Activated naive CD8-positive, alpha-beta T cell treated with anti-CD3 and anti-CD28 coated beads, Interleukin-2, amount 50 U/mL, for 24 hours (primary cell): ENCODE data around the gene MAT2B.
A peak's percentile ranks its signal among the peaks of the same experiment; 100 is the strongest.

Experiments
- ATAC-seq: fragments of 150-1000 bp; cut with Tn5 transposase; one replicate; pipeline ENCODE4 v1.10.0; 2021
- DNase-seq: peaks from one replicate; pipeline ENCODE4 v3.0.0; 2021
- H3K27ac Mint-ChIP-seq: one replicate; pipeline ENCODE4 v1.8.0; 2021; ENCODE audit warnings: mild to moderate bottlenecking, mixed read lengths
- H3K27me3 Mint-ChIP-seq: one replicate; pipeline ENCODE4 v1.8.0; 2021; ENCODE audit warnings: mixed read lengths
- H3K36me3 Mint-ChIP-seq: one replicate; pipeline ENCODE4 v1.8.0; 2021; ENCODE audit warnings: low read depth, mixed read lengths
- H3K4me1 Mint-ChIP-seq: one replicate; pipeline ENCODE4 v1.8.0; 2021; ENCODE audit warnings: mixed read lengths
- H3K4me3 Mint-ChIP-seq: one replicate; pipeline ENCODE4 v1.8.0; 2021; ENCODE audit warnings: mild to moderate bottlenecking, moderate library complexity, mixed read lengths
- H3K9me3 Mint-ChIP-seq: one replicate; pipeline ENCODE4 v1.8.0; 2021; ENCODE audit warnings: mixed read lengths

Gene MAT2B

DNA sequence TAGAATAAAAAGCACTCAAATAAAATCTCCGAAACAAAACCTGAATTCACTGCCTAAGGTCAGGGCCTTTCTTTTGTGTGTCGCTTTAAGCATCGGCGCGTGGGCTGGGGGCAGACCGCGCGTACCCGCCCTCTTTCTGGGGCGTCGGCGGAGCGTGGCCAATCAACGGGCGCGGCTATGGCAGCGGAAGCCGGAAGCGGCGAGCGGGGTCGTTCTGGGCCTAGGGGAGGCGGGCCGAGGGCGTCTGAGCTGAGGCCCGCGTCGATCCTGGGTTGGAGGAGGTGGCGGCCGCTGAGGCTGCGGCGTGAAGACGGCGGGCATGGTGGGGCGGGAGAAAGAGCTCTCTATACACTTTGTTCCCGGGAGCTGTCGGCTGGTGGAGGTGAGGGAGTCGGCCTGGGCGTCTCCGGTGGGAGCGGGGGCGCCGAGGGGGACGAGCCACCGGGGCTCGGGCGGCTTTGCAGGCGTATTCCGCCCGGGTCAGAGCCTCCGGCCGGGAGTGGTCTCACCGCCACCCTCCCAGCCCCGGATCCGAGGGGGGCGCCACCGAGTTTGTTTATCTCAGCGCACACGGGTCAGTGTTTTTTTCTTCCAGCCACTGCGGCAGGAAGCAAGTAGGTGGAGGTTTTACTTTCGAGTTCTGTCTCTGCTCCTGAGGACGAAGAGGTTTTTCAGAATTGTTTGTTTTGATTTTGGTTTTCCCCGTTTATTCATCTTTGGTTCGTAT is at the start of gene MAT2B:
MAT2B (plus strand) TSS at position 252 of the 727 bp plus-strand sequence; CDS start at position 320, 68 bp downstream.
- Mint-ChIP-seq H3K4me3 (peak within 1 kb of the TSS; percentile 94), H3K27ac (peak within 1 kb of the TSS; percentile 94), H3K27me3 (no peaks in the 10 kb centered on the region), H3K9me3 (no peaks in the 10 kb centered on the region), H3K4me1 (peaks cover 54% of the 10 kb centered on the region), H3K36me3 (no peaks in the 10 kb centered on the region)
- ATAC-seq (peak; percentile 92), DNase-seq (peak; percentile 96)

DNA sequence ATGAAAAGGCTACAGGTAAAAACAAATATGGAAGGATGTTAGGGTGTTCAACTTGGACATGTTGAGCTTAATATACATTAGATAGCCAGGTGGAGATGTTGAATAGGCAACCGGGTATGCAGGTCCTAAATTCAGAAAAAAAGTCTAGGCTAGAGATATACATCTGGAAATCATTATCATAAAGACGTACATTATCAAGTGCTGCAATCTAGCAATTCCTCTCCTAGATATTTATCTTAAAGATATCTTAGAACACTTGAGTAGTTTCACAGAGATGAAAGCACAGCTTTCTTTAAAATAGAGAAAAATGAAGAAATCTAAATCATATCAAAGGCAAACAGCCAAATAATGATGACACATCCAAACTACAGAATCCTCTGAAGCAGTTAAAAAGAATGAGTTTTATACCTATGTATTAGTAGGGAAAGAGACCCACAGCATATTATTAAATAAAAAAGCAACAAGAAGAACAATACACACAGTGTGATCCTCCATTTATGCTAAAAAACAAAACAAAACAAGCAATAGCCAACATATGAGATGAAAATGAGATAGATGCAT is 49.3 kb upstream of the MAT2B start:
- peak overlapping the region; percentile 40 for H3K27ac Mint-ChIP-seq

DNA sequence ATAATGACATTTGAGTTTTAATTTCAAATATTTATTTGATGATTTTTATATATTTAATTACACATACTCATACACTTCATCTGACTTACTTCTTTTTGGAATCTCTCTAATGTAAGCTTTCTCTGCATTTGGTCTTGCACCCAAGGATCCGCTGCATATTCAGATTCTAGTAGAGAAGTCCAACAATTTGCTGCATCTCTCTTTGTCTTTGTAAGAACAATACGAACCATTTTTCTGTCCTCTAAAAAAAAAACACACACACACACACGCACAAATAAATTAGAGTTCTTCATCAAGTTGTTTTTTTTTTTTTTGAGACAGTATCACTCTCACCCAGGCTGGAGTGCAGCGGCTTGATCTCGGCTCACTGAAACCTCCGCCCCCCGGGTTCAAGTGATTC is 48.6 kb upstream of the MAT2B start:
- peaks cover 41% of the 10 kb centered on the region for H3K36me3 Mint-ChIP-seq
- peaks cover 3% of the 10 kb centered on the region for H3K27me3 Mint-ChIP-seq
- DNase-seq (no peak), ATAC-seq (no peak)
- H3K4me1 Mint-ChIP-seq = peaks cover 34% of the 10 kb centered on the region
- no peak overlapping the region for H3K27ac Mint-ChIP-seq
- H3K4me3 Mint-ChIP-seq = no peak overlapping the region
- no peaks in the 10 kb centered on the region for H3K9me3 Mint-ChIP-seq

More for the DNA sequence above, 49.3 kb upstream of the MAT2B start:
- H3K4me3 Mint-ChIP-seq = peak overlapping the region; percentile 10
- DNase-seq (no peak), ATAC-seq (no peak)
- peaks cover 3% of the 10 kb centered on the region for H3K27me3 Mint-ChIP-seq
- H3K9me3 Mint-ChIP-seq = no peaks in the 10 kb centered on the region
- peaks cover 45% of the 10 kb centered on the region for H3K36me3 Mint-ChIP-seq
- peaks cover 31% of the 10 kb centered on the region for H3K4me1 Mint-ChIP-seq

DNA sequence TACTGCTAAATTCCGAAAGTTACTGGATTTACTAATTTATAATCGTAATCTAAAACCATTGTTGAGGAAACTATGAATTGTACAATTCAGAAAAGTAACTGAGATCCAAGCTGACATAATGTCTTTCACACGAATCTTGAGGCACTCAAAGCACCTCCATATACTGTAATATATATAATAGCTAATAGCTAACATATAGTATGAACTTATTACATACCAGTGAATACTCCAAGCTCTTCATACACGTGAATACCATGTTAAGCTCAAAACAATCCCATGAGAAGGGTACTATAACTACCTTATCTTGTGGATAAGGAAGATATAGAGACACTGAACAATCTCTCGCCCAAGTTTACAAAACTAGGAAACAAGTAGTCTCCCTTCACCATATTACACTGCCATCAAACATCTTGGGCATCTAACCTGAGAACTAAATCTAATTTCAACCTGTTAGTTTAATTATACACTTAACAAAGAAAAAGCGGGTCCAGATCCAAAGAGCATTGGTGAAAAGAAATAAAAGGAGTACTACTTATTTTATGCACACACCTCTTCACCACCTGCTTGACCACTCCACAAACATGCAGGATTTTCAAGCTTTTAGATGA is 46.5 kb upstream of the MAT2B start:
- Mint-ChIP-seq H3K27ac (peak overlapping the region; percentile 100), H3K36me3 (peaks cover 32% of the 10 kb centered on the region), H3K9me3 (no peaks in the 10 kb centered on the region)

DNA sequence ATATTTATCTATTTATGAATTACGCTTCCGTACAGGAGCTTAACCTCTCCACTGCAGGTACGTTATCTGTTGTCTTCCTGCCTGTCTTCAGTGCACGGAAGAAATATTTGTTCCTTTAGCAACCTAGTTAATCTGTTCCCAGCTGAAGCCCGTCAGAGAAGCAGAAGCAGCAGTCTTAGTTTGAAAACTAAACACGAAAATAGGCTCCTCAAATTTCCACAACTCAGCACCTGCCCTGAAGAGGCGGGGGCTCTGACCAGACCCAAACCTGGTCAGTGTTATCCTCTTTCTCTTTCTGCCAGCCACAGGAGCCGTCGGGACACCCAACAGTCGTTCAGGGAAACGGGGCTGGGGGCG is 46.0 kb upstream of the MAT2B start:
- Mint-ChIP-seq H3K4me1 (peaks cover 42% of the 10 kb centered on the region), H3K27ac (peak overlapping the region; percentile 100), H3K4me3 (peak overlapping the region; percentile 93), H3K9me3 (no peaks in the 10 kb centered on the region), H3K36me3 (peaks cover 36% of the 10 kb centered on the region), H3K27me3 (peaks cover 3% of the 10 kb centered on the region)
- DNase-seq = no peak
- no peak for ATAC-seq

More for the DNA sequence above, 46.5 kb upstream of the MAT2B start:
- Mint-ChIP-seq H3K27me3 (peaks cover 3% of the 10 kb centered on the region), H3K4me1 (peaks cover 42% of the 10 kb centered on the region), H3K4me3 (peak overlapping the region; percentile 93)
- DNase-seq = no peak
- ATAC-seq = no peak

DNA sequence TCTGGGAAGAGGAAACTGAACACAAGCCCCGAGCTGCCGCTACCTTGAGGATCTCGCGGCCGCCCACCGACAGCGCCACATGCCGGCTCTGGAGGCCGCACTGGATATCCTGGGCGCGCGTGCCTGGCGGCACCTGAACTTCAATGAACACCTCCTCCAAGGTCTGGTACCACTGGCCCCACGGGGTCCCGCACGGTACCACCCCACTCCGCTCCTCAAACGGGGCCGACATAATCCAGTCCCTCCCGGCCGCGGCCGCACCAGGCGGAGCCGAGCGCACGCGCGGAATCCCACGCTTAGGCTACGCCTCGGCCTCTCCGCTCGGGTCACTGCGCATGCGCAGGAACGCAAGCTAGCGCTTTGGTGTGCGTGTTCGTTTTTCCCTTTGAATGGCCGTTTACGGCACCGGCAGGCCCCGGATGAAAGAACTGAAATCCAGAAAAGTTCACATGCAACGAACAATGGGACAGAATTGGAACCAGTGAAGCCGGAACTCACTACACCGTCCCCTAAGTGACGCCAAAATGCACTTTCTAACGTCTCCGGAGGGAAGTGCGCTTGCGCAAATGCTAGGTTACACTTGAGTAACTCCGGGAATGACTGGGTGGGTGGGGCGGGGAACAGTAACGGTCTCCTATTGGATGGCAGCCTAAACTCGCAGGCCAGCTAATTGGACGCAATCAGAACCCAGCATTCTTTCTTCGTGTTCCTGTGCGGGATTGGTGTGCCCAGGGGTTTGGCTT is 45.4 kb upstream of the MAT2B start, which contains the start of gene NUDCD2:
NUDCD2 (minus strand) TSS at position 284 of the 743 bp plus-strand sequence; CDS start at position 232, 52 bp downstream.
- DNase-seq (peak; percentile 93), ATAC-seq (peak; percentile 90)
- H3K27ac Mint-ChIP-seq = peak within 1 kb of the TSS; percentile 100
- H3K36me3 Mint-ChIP-seq = peaks cover 36% of the 10 kb centered on the region
- peaks cover 42% of the 10 kb centered on the region for H3K4me1 Mint-ChIP-seq
- H3K27me3 Mint-ChIP-seq = peaks cover 3% of the 10 kb centered on the region
- peak within 1 kb of the TSS; percentile 93 for H3K4me3 Mint-ChIP-seq
- H3K9me3 Mint-ChIP-seq = no peaks in the 10 kb centered on the region

DNA sequence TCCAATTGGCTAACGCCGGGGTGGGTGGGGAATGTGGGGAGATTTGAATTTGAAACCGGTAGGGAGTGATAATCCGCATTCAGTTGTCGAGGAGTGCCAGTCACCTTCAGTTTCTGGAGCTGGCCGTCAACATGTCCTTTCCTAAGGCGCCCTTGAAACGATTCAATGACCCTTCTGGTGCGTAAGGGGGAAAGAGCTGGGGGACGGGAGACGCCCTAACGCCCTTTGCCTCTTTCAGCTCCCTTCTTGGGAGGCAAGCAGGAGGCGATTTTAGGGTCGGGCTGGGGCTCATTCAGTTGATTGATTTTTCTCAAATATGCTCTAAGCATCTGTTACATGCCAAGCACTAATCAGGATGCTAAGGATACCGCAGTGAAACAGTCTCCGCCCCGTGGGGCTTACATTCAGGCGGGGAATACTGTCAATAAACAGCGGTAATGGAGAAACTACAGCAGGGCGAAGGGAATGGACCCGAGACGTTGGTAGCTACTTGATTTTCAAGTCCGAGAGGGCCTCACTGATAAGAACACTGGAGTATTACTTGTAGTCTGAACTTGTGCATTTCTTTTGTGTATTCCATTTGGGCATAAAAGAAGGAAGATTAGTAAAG is 44.8 kb upstream of the MAT2B start, which contains the start of gene HMMR:
HMMR (plus strand) TSS at position 71 of the 610 bp plus-strand sequence; CDS start at position 132, 61 bp downstream.
- peak within 1 kb of the TSS; percentile 100 for H3K27ac Mint-ChIP-seq
- no peaks in the 10 kb centered on the region for H3K9me3 Mint-ChIP-seq
- ATAC-seq = no peak
- peaks cover 3% of the 10 kb centered on the region for H3K27me3 Mint-ChIP-seq
- H3K4me3 Mint-ChIP-seq = peak within 1 kb of the TSS; percentile 93
- peaks cover 32% of the 10 kb centered on the region for H3K36me3 Mint-ChIP-seq
- peaks cover 41% of the 10 kb centered on the region for H3K4me1 Mint-ChIP-seq
- no peak for DNase-seq

DNA sequence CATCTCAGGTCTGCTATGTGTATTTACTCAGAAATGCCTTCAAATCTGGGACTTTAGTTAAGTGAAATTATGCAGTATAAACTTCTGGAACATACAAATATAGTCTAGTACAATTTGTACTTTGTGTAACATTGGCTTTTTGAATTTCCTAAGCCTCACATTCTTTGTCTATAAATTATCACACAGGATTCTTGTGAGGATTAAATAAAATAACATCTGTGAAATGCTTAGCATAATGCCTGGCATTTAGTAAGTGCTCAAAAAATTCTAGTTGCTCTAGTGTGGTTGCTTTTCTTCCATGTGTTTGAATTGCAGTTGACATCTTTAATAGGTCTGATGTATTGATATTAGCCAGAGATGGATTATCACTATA is 42.4 kb upstream of the MAT2B start:
- H3K36me3 Mint-ChIP-seq = peaks cover 30% of the 10 kb centered on the region
- H3K4me3 Mint-ChIP-seq = no peak overlapping the region
- H3K4me1 Mint-ChIP-seq = peaks cover 24% of the 10 kb centered on the region
- H3K27me3 Mint-ChIP-seq = peaks cover 3% of the 10 kb centered on the region
- H3K9me3 Mint-ChIP-seq = no peaks in the 10 kb centered on the region
- no peak for DNase-seq
- ATAC-seq = no peak
- no peak overlapping the region for H3K27ac Mint-ChIP-seq

DNA sequence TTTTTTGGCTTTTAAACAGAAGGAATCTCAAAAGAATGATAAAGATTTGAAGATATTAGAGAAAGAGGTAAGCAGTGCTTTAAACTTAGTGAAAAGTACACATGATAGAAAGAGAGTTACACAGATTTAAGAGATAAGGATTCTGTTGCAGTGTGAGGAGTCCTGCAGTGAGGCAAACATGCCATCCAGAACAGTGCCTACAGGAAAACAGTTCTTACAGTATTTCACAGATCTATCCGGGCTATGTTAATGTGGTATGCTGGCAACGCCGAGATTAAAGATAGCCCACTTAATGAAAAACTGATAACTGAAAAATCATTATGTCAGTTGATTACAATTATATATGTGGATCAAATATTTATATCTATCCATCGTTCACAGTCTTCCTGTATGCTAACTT is 37.7 kb upstream of the MAT2B start:
- Mint-ChIP-seq H3K4me1 (peaks cover 2% of the 10 kb centered on the region), H3K9me3 (no peaks in the 10 kb centered on the region), H3K4me3 (no peak overlapping the region), H3K36me3 (peaks cover 44% of the 10 kb centered on the region), H3K27ac (no peak overlapping the region), H3K27me3 (no peaks in the 10 kb centered on the region)
- no peak for ATAC-seq
- DNase-seq = no peak

DNA sequence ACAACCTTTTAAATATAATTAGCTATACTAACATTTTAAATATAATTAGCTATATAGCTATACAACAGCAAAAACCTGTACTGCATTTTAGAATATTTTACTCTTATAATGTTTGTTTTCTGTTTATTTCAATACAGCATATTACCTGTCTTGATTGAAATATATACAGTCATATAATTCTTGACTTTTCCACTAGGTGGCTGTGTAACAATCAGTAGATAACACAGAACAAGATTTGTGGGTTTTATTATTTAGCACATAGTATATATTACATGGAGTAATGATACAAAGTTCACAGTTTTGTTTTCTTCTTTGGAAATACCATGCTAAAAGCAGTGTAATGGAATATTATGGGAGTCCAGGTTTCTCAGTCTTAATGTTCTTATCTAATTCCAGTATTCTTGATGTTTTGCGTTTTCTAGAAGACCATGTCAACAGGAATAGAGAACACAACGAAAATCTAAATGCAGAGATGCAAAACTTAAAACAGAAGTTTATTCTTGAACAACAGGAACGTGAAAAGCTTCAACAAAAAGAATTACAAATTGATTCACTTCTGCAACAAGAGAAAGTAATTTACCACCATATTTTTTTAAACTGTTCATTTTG is 31.7 kb upstream of the MAT2B start:
- Mint-ChIP-seq H3K4me1 (no peaks in the 10 kb centered on the region), H3K36me3 (peaks cover 53% of the 10 kb centered on the region), H3K4me3 (no peak overlapping the region), H3K9me3 (no peaks in the 10 kb centered on the region), H3K27ac (no peak overlapping the region), H3K27me3 (no peaks in the 10 kb centered on the region)
- no peak for ATAC-seq
- DNase-seq = no peak

DNA sequence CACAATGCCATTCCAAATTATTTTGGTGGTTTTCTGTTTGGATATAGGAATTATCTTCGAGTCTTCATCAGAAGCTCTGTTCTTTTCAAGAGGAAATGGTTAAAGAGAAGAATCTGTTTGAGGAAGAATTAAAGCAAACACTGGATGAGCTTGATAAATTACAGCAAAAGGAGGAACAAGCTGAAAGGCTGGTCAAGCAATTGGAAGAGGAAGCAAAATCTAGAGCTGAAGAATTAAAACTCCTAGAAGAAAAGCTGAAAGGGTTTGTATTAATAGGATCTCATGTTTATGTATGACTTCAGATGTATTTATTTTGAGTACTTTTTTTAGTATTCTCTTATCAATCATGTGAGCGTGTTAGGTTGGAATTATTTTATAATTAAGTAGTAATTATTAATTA is 30.0 kb upstream of the MAT2B start:
- Mint-ChIP-seq H3K4me3 (no peak overlapping the region), H3K27ac (no peak overlapping the region), H3K36me3 (peaks cover 56% of the 10 kb centered on the region), H3K9me3 (no peaks in the 10 kb centered on the region), H3K4me1 (no peaks in the 10 kb centered on the region), H3K27me3 (no peaks in the 10 kb centered on the region)
- ATAC-seq = no peak
- no peak for DNase-seq

DNA sequence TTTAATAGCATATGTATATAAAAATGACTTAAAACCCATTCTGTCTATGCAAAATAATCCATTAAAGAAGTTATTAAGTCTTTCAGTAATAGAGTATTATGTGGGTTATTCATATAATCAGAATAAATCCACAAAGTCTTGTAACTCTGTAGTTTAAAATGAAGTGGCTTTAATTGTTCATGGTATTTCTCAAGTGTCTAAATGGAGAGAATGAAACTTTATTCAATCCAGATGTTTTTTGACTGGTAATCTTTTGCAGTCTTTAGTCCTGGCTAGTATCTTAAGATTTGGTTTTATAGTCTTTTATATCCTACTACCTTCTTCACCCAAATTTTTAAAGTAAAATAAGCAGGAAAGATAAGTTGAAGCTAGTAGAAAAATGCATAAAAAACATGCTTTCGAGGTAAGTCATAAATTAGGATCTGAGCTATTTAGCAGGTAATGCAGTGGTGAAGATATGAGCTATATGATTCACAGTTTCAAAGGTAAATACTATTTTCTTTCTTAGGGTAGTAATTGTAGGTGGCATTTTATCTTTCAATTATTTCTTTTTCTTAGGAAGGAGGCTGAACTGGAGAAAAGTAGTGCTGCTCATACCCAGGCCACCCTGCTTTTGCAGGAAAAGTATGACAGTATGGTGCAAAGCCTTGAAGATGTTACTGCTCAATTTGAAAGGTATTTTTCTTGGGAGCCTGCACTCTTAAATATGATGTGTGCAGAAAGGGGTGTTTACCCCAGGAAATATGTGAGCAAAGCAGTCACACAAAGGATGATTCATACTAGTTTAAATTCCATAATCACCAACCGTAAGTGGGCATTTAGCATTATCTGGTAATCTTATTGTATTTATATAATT is 27.1 kb upstream of the MAT2B start:
- Mint-ChIP-seq H3K4me3 (no peak overlapping the region), H3K4me1 (no peaks in the 10 kb centered on the region), H3K9me3 (no peaks in the 10 kb centered on the region), H3K27ac (no peak overlapping the region), H3K36me3 (peaks cover 57% of the 10 kb centered on the region), H3K27me3 (no peaks in the 10 kb centered on the region)
- DNase-seq (no peak), ATAC-seq (no peak)

DNA sequence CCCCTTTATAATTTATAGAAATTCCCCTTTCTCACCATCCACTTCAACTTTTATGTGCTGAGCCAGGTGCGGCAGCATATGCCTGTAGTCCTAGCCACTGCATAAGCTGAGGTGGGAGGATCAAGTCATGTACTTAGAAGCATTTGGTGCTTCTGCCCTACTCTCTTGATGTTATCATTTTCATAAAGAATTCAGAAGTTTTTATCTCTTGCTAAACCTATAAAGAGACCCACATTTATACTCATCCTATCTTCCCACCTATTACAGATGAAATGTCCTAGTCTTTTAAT is 26.5 kb upstream of the MAT2B start:
- H3K4me3 Mint-ChIP-seq = no peak overlapping the region
- DNase-seq (no peak), ATAC-seq (no peak)
- no peaks in the 10 kb centered on the region for H3K27me3 Mint-ChIP-seq
- H3K9me3 Mint-ChIP-seq = no peaks in the 10 kb centered on the region
- no peaks in the 10 kb centered on the region for H3K4me1 Mint-ChIP-seq
- H3K27ac Mint-ChIP-seq = no peak overlapping the region
- peaks cover 60% of the 10 kb centered on the region for H3K36me3 Mint-ChIP-seq
